H1 (cell line): Measurements from ENCODE around the gene S100P. TPM values are rescaled to one million over a fixed set of nuclear protein-coding genes. Genes with fewer than 3 reads are reported as not detected.

Experiments
- CTCF ChIA-PET: fragments of 300-600 bp; sonication (Branson Sonifier 250); formaldehyde crosslinking; loops from one replicate; lab custom pipeline; 2021; ENCODE audit not compliant: partially characterized antibody; lab: Charles Lee
- POLR2A ChIA-PET: fragments of 300-600 bp; sonication (Branson Sonifier 250); formaldehyde crosslinking; loops from one replicate; lab custom pipeline; 2021; ENCODE audit warnings: inconsistent platforms; ENCODE audit not compliant: partially characterized antibody; lab: Charles Lee
- DNase-seq, 2 experiments: peaks; one replicate each; pipeline versions ENCODE4 v3.0.0 to v3.0.0-alpha.2; 2010 to 2022; ENCODE audit warnings: low spot score in 2 of 2, low read depth in 1 of 2, mixed read lengths in 1 of 2
- FAIRE-seq: peaks from 2 replicates; lab custom pipeline; 2011; peaks lifted over from hg19 to GRCh38; lab: Jason Lieb, UNC
- H2AFZ ChIP-seq: 2 replicates; pipeline ENCODE4 v1.8.1; 2012; ENCODE audit warnings: low read length, inconsistent platforms
- H2AK5ac ChIP-seq: 2 replicates; pipeline ENCODE4 v1.6.1; 2013; ENCODE audit warnings: low read depth, low read length
- H2BK120ac ChIP-seq: replicated peaks from 2 replicates; pipeline ENCODE3; 2013; ENCODE audit warnings: low read depth, low read length, inconsistent platforms
- H2BK12ac ChIP-seq: 2 replicates; pipeline ENCODE4 v1.6.1; 2013; ENCODE audit warnings: low read depth, low read length
- H2BK15ac ChIP-seq: 2 replicates; pipeline ENCODE4 v1.6.1; 2013; ENCODE audit warnings: low read length
- H2BK20ac ChIP-seq: 2 replicates; pipeline ENCODE4 v1.6.1; 2013; ENCODE audit warnings: low read length
- H2BK5ac ChIP-seq: 2 replicates; pipeline ENCODE4 v1.6.1; 2013; ENCODE audit warnings: low read depth, low read length
- H3K14ac ChIP-seq: 2 replicates; pipeline ENCODE4 v1.6.1; 2013; ENCODE audit warnings: inconsistent platforms; ENCODE audit not compliant: insufficient read length
- H3K18ac ChIP-seq: 2 replicates; pipeline ENCODE4 v1.6.1; 2013; ENCODE audit warnings: low read length; ENCODE audit errors: extremely low read depth
- H3K23ac ChIP-seq: 2 replicates; pipeline ENCODE4 v1.6.1; 2013; ENCODE audit warnings: inconsistent platforms; ENCODE audit not compliant: insufficient read length
- H3K23me2 ChIP-seq: 2 replicates; pipeline ENCODE4 v1.6.1; 2013; ENCODE audit warnings: low read depth, low read length
- H3K27ac ChIP-seq: 2 replicates; pipeline ENCODE4 v1.6.1; 2011; ENCODE audit warnings: low read depth, low read length, inconsistent platforms
- H3K27me3 ChIP-seq, 4 experiments: replicated peaks in 1 of 4; 1 replicate in 1 of 4; 2 replicates in 3 of 4; pipeline versions ENCODE4 v1.6.1 to v1.8.1; 2011 to 2013; ENCODE audit warnings: low read length in 3 of 4, mild to moderate bottlenecking in 3 of 4, inconsistent platforms in 2 of 4, mixed read lengths in 2 of 4, moderate library complexity in 1 of 4; ENCODE audit not compliant: control insufficient read depth in 3 of 4, insufficient read depth in 3 of 4; ENCODE audit errors: extremely low read depth in 1 of 4
- H3K36me3 ChIP-seq, 4 experiments: 2 replicates each; pipeline versions ENCODE4 v1.6.1 to v1.8.1; 2011 to 2013; ENCODE audit warnings: mild to moderate bottlenecking in 4 of 4, low read length in 3 of 4, moderate library complexity in 2 of 4, control low read depth in 1 of 4, inconsistent platforms in 1 of 4; ENCODE audit not compliant: insufficient read depth in 4 of 4, control insufficient read depth in 2 of 4
- H3K4ac ChIP-seq: replicated peaks from 2 replicates; pipeline ENCODE3; 2013; ENCODE audit warnings: low read length, low read depth, mixed read lengths, inconsistent platforms; ENCODE audit not compliant: insufficient read length
- H3K4me1 ChIP-seq, 4 experiments: replicated peaks in 1 of 4; 1 replicate in 1 of 4; 2 replicates in 3 of 4; pipeline versions ENCODE4 v1.6.1 to v1.8.1; 2011 to 2013; ENCODE audit warnings: low read length in 3 of 4, inconsistent platforms in 2 of 4, mixed read lengths in 1 of 4; ENCODE audit not compliant: insufficient read depth in 4 of 4, control insufficient read depth in 3 of 4
- H3K4me2 ChIP-seq, 2 experiments: 2 replicates each; pipeline versions ENCODE4 v1.6.1 to v1.8.1; 2011 to 2013; ENCODE audit warnings: low read depth in 2 of 2, low read length in 2 of 2, control low read depth in 1 of 2, inconsistent platforms in 1 of 2, mild to moderate bottlenecking in 1 of 2; ENCODE audit not compliant: insufficient read depth in 1 of 2
- H3K4me3 ChIP-seq, 4 experiments: fragments of 200-600, 300-600 bp in 1 of 4; sonication (generic), shearing (Covaris generic), sonication (Bioruptor Twin) in 1 of 4; 2 replicates each; pipeline versions ENCODE4 v1.5.1 to v1.8.1; 2011 to 2016; ENCODE audit warnings: low read length in 4 of 4, low read depth in 3 of 4, control low read depth in 2 of 4, inconsistent platforms in 2 of 4, mild to moderate bottlenecking in 2 of 4, mixed read lengths in 1 of 4, moderate library complexity in 1 of 4; ENCODE audit not compliant: insufficient read depth in 2 of 4; ENCODE audit errors: extremely low read depth in 1 of 4
- H3K56ac ChIP-seq: replicated peaks from 2 replicates; pipeline ENCODE3; 2013; ENCODE audit warnings: low read depth, mild to moderate bottlenecking, mixed read lengths, low read length, inconsistent platforms; ENCODE audit not compliant: insufficient read length
- H3K79me1 ChIP-seq: 2 replicates; pipeline ENCODE4 v1.6.1; 2013; ENCODE audit warnings: low read depth, low read length, control low read depth
- H3K79me2 ChIP-seq, 2 experiments: 2 replicates each; pipeline versions ENCODE4 v1.6.1 to v1.8.1; 2012 to 2013; ENCODE audit warnings: low read length in 2 of 2, mild to moderate bottlenecking in 2 of 2, inconsistent platforms in 1 of 2; ENCODE audit not compliant: insufficient read depth in 2 of 2, control insufficient read depth in 1 of 2
- H3K9ac ChIP-seq, 4 experiments: replicated peaks in 1 of 4; 1 replicate in 1 of 4; 2 replicates in 3 of 4; pipeline versions ENCODE4 v1.6.1 to v1.8.1; 2011 to 2013; ENCODE audit warnings: low read depth in 3 of 4, low read length in 3 of 4, control low read depth in 2 of 4, mild to moderate bottlenecking in 2 of 4, moderate library complexity in 2 of 4, inconsistent platforms in 1 of 4; ENCODE audit errors: extremely low read depth in 1 of 4
- H3K9me3 ChIP-seq, 2 experiments: 2 replicates each; pipeline versions ENCODE4 v1.6.1 to v1.8.1; 2012 to 2013; ENCODE audit warnings: mild to moderate bottlenecking in 2 of 2, moderate library complexity in 2 of 2, control low read depth in 1 of 2, inconsistent platforms in 1 of 2, low read depth in 1 of 2, low read length in 1 of 2, mixed read lengths in 1 of 2; ENCODE audit not compliant: insufficient read depth in 2 of 2
- H4K20me1 ChIP-seq, 2 experiments: replicated peaks in 1 of 2; 2 replicates each; pipeline versions ENCODE3 to v1.8.1; 2011 to 2013; ENCODE audit warnings: inconsistent platforms in 2 of 2, low read length in 2 of 2, mild to moderate bottlenecking in 1 of 2; ENCODE audit not compliant: insufficient read depth in 2 of 2, control insufficient read depth in 1 of 2
- H4K5ac ChIP-seq: 2 replicates; pipeline ENCODE4 v1.6.1; 2013; ENCODE audit warnings: low read length, low read depth, mixed read lengths, inconsistent platforms; ENCODE audit not compliant: insufficient read length
- H4K8ac ChIP-seq: 2 replicates; pipeline ENCODE4 v1.8.0; 2013; ENCODE audit warnings: mild to moderate bottlenecking, moderate library complexity, low read length, inconsistent platforms; ENCODE audit not compliant: insufficient read depth; ENCODE audit errors: extremely low read depth
- H4K91ac ChIP-seq: replicated peaks from 2 replicates; pipeline ENCODE3; 2013; ENCODE audit warnings: low read length, mixed read lengths, inconsistent platforms; ENCODE audit not compliant: insufficient read length
- ASH2L ChIP-seq: fragments of 200-600, 300-600 bp; sonication (generic); IDR thresholded peaks from one replicate; pipeline ENCODE4 v1.7.1; 2017; ENCODE audit warnings: low read length
- BACH1 ChIP-seq: IDR thresholded peaks from 2 replicates; pipeline ENCODE4 v1.6.1; 2012; ENCODE audit warnings: low read length, improper control_type of control experiment
- CHD1 ChIP-seq: IDR thresholded peaks from 2 replicates; pipeline ENCODE4 v1.6.1; 2012; ENCODE audit warnings: low read depth, low read length, improper control_type of control experiment
- CTBP2 ChIP-seq: IDR thresholded peaks from 2 replicates; pipeline ENCODE4 v1.7.0; 2011; ENCODE audit warnings: borderline replicate concordance, mild to moderate bottlenecking, moderate library complexity, mixed read lengths, low read length; ENCODE audit not compliant: insufficient read depth, insufficient read length
- EGR1 ChIP-seq: IDR thresholded peaks from 2 replicates; pipeline ENCODE4 v1.6.1; 2011; ENCODE audit warnings: low read depth, low read length, borderline replicate concordance
- EP300 ChIP-seq, 2 experiments: IDR thresholded peaks; 1 replicate in 1 of 2; 2 replicates in 1 of 2; pipeline ENCODE4 v1.6.1; 2011 to 2012; ENCODE audit warnings: low read depth in 2 of 2, low read length in 2 of 2, mild to moderate bottlenecking in 2 of 2, borderline replicate concordance in 1 of 2, inconsistent platforms in 1 of 2, moderate library complexity in 1 of 2
- EZH2 ChIP-seq: fragments of 200-600 bp; sonication (generic); IDR thresholded peaks from 2 replicates; pipeline ENCODE4 v1.7.1; 2012; ENCODE audit warnings: low read depth, mild to moderate bottlenecking, moderate library complexity, low read length, inconsistent platforms; ENCODE audit not compliant: severe bottlenecking
- GABPA ChIP-seq: IDR thresholded peaks from 2 replicates; pipeline ENCODE4 v1.6.1; 2011; ENCODE audit warnings: mild to moderate bottlenecking, low read length, moderate library complexity, borderline replicate concordance; ENCODE audit not compliant: insufficient read depth
- MAX ChIP-seq: IDR thresholded peaks from 2 replicates; pipeline ENCODE4 v1.6.1; 2012; ENCODE audit warnings: inconsistent platforms
- POLR2A ChIP-seq, 2 experiments: IDR thresholded peaks; 1 replicate in 1 of 2; 2 replicates in 1 of 2; pipeline ENCODE4 v1.6.1; 2011; ENCODE audit warnings: low read depth in 2 of 2, low read length in 2 of 2, mild to moderate bottlenecking in 2 of 2; ENCODE audit errors: control extremely low read depth in 1 of 2
- SRF ChIP-seq: IDR thresholded peaks from 2 replicates; pipeline ENCODE4 v1.6.1; 2011; ENCODE audit warnings: mild to moderate bottlenecking, low read depth, low read length, moderate library complexity
- TAF1 ChIP-seq: IDR thresholded peaks from 2 replicates; pipeline ENCODE4 v1.6.1; 2011; ENCODE audit warnings: mild to moderate bottlenecking, low read depth, low read length
- TAF7 ChIP-seq: optimal IDR thresholded peaks from 2 replicates; pipeline ENCODE3; 2011; ENCODE audit warnings: low read depth, mild to moderate bottlenecking, inconsistent platforms, low read length, moderate library complexity, borderline replicate concordance
- WGBS, 2 experiments: shearing (Covaris generic) in 1 of 2; methylation state at CpG; one replicate each; pipeline versions ENCODE4 v1.1.6 to v1.1.7; 2013 to 2015; ENCODE audit warnings: low lambda C conversion rate in 2 of 2, mixed read lengths in 2 of 2, inconsistent platforms in 1 of 2, low coverage in 1 of 2, missing lambda C conversion rate in 1 of 2; ENCODE audit not compliant: insufficient replicate concordance in 2 of 2, insufficient coverage in 1 of 2, insufficient read length in 1 of 2; ENCODE audit errors: extremely low coverage in 1 of 2, missing lambda C conversion rate in 1 of 2; 5-methylcytosine and 5-hydroxymethylcytosine counted together
- polyA plus RNA-seq, 7 experiments: library from polyadenylated mRNA; depleted of rRNA in 3 of 7; stranded (reverse) in 5 of 7; unstranded in 2 of 7; fragments of >200 nt in 5 of 7; fragments of 200-250 nt in 2 of 7; gene quantifications; 1 replicate in 5 of 7; 2 replicates in 1 of 7; 4 replicates in 1 of 7; pipeline versions ENCODE4 v1.2.1 to v1.2.3, GENCODE V29; 2011 to 2013; ENCODE audit warnings: missing spikeins in 2 of 7, mixed read lengths in 2 of 7
- total RNA-seq: library from RNA; stranded (reverse); fragmentation: NEBNext Ultra II Directional; extraction: Animal tissue kit (Norgen Biotek cat#: 25700); gene quantifications from 2 replicates; pipeline ENCODE4 v1.2.1, GENCODE V29; 2021

Gene S100P
- total and polyA plus RNA-seq, 2 of the 8 experiments (the other 6 are each of a cell fraction or from before 2014, with no cell fraction given): not detected

GRCh38 chr4:6658209-6658595 lies 35.5 kb upstream of the S100P start:
- H3K9ac ChIP-seq: no peak overlapping the region
- no peak overlapping the region for H2AK5ac ChIP-seq
- no peaks in the 10 kb centered on the region for H3K36me3 ChIP-seq
- DNase-seq: no peak
- POLR2A ChIA-PET: interaction anchor here (0.6 to 1.5 kb wide), 7 partner anchors 9 to 45 kb away, joined by 3 to 5 read pairs (median 3); partner anchors contain the start of gene MRFAP1
- H2BK12ac ChIP-seq: no peak overlapping the region
- H3K79me1 ChIP-seq: no peaks in the 10 kb centered on the region
- no peaks in the 10 kb centered on the region; a peak in 2 of 7 replicates for H3K4me1 ChIP-seq
- H2BK5ac ChIP-seq: peak overlapping the region; percentile 52; the same call in 1 of the 2 replicates
- H3K4me2 ChIP-seq: peak overlapping the region; percentile 73 to 90
- H3K18ac ChIP-seq: 0 out of 2 replicates have a peak overlapping the region, but pooled peaks have one; percentile 48
- H3K27me3 ChIP-seq: peaks cover 0 to 24% (median 16%) of the 10 kb centered on the region in 4 experiments; a peak in 5 of 7 replicates
- no peaks in the 10 kb centered on the region for H3K9me3 ChIP-seq
- no peaks in the 10 kb centered on the region for H3K79me2 ChIP-seq
- WGBS, 2 experiments: 83% methylated on average over 7 of the region's 7 CpGs; no CpG with 5 or more reads in 1 of the 2 experiments
- no peak overlapping the region for H3K56ac ChIP-seq
- peak overlapping the region; percentile 61; the same call in 1 of the 2 replicates for H2BK15ac ChIP-seq
- H3K14ac ChIP-seq: no peak overlapping the region
- no peak overlapping the region for H4K5ac ChIP-seq
- H4K91ac ChIP-seq: no peak overlapping the region
- H2BK20ac ChIP-seq: no peak overlapping the region
- H3K4me3 ChIP-seq: peak overlapping the region in 2 of 4 experiments; percentile 28 to 56; a peak in 4 of 8 replicates
- CTCF ChIA-PET: interaction anchor here (0.7 to 2.2 kb wide), 7 partner anchors 10 to 1117 kb away, joined by 3 to 8 read pairs (median 3); no protein-coding TSS in a partner anchor
- H3K27ac ChIP-seq: no peak overlapping the region
- no peak overlapping the region for H4K8ac ChIP-seq
- peak overlapping the region; percentile 43 for H2AFZ ChIP-seq
- H3K23me2 ChIP-seq: peaks cover 6% of the 10 kb centered on the region; the same call in 1 of the 2 replicates
- FAIRE-seq: no peak
- H2BK120ac ChIP-seq: no peak overlapping the region
- H3K4ac ChIP-seq: no peak overlapping the region
- no peaks in the 10 kb centered on the region for H4K20me1 ChIP-seq
- no peak overlapping the region for H3K23ac ChIP-seq
- TF ChIP-seq EGR1: no peak
- no peak for TF ChIP-seq CHD1
- no peak for TF ChIP-seq TAF7
- TF ChIP-seq MAX: no peak
- TF ChIP-seq TAF1: no peak
- no peak for TF ChIP-seq SRF
- TF ChIP-seq CTBP2: no peak
- TF ChIP-seq POLR2A (IDR thresholded peaks at IDR 0.05; ENCODE audit: control extremely low read depth in 1 of 2, low read depth in 2 of 2, low read length in 2 of 2): no peak
- no peak for TF ChIP-seq GABPA
- no peak for TF ChIP-seq BACH1
- no peak for TF ChIP-seq EZH2
- TF ChIP-seq EP300 (IDR thresholded peaks at IDR 0.05; ENCODE audit: borderline replicate concordance in 1 of 2, low read depth in 2 of 2, low read length in 2 of 2): no peak
- TF ChIP-seq ASH2L: no peak
